H9 (cell line): ENCODE results near the gene GAS2L2. TPM values are rescaled to one million over a fixed set of nuclear protein-coding genes. Genes with fewer than 3 reads are reported as not detected.

Source experiments
- DNase-seq: peaks from one replicate; pipeline ENCODE4 v3.0.0-alpha.2; 2017
- H2AFZ ChIP-seq: one replicate; pipeline ENCODE4 v1.6.1; 2013; ENCODE audit warnings: mild to moderate bottlenecking, low read length, control low read depth, moderate library complexity
- H2AK5ac ChIP-seq: 2 replicates; pipeline ENCODE4 v1.6.1; 2013; ENCODE audit warnings: low read length, control low read depth, mixed read lengths; ENCODE audit not compliant: insufficient read length
- H2BK120ac ChIP-seq: one replicate; pipeline ENCODE4 v1.6.1; 2013; ENCODE audit warnings: low read depth, mild to moderate bottlenecking, low read length, control low read depth, inconsistent platforms; ENCODE audit not compliant: poor library complexity, severe bottlenecking
- H2BK12ac ChIP-seq: 2 replicates; pipeline ENCODE4 v1.6.1; 2013; ENCODE audit warnings: low read length, control low read depth, mixed read lengths, low read depth; ENCODE audit not compliant: insufficient read length
- H2BK15ac ChIP-seq: 2 replicates; pipeline ENCODE4 v1.6.1; 2013; ENCODE audit warnings: low read depth, low read length, control low read depth
- H2BK20ac ChIP-seq: one replicate; pipeline ENCODE4 v1.6.1; 2013; ENCODE audit warnings: low read depth, mild to moderate bottlenecking, low read length, control low read depth, inconsistent platforms; ENCODE audit not compliant: poor library complexity, severe bottlenecking
- H2BK5ac ChIP-seq: 2 replicates; pipeline ENCODE4 v1.6.1; 2013; ENCODE audit warnings: low read length, control low read depth, mixed read lengths; ENCODE audit not compliant: insufficient read length
- H3K14ac ChIP-seq: 2 replicates; pipeline ENCODE4 v1.6.1; 2013; ENCODE audit warnings: low read length, control low read depth; ENCODE audit not compliant: insufficient read depth
- H3K18ac ChIP-seq: 2 replicates; pipeline ENCODE4 v1.6.1; 2013; ENCODE audit warnings: low read depth, mild to moderate bottlenecking, mixed read lengths, low read length, control low read depth; ENCODE audit not compliant: insufficient read length
- H3K23ac ChIP-seq: 2 replicates; pipeline ENCODE4 v1.6.1; 2013; ENCODE audit warnings: low read length, control low read depth, mixed read lengths, low read depth; ENCODE audit not compliant: insufficient read length
- H3K23me2 ChIP-seq: 2 replicates; pipeline ENCODE4 v1.6.1; 2013; ENCODE audit warnings: low read depth, mild to moderate bottlenecking, mixed read lengths, low read length, control low read depth; ENCODE audit not compliant: insufficient read length, poor library complexity, severe bottlenecking
- H3K27ac ChIP-seq: 2 replicates; pipeline ENCODE4 v1.5.1; 2013; ENCODE audit warnings: low read length, control low read depth, mixed read lengths, low read depth; ENCODE audit not compliant: insufficient read length
- H3K27me3 ChIP-seq: 2 replicates; pipeline ENCODE4 v1.6.1; 2013; ENCODE audit warnings: low read length, control low read depth, inconsistent platforms; ENCODE audit not compliant: insufficient read depth
- H3K4ac ChIP-seq: 2 replicates; pipeline ENCODE4 v1.6.1; 2013; ENCODE audit warnings: low read depth, mild to moderate bottlenecking, control low read depth, inconsistent platforms, low read length, moderate library complexity
- H3K4me1 ChIP-seq: 2 replicates; pipeline ENCODE4 v1.6.1; 2013; ENCODE audit warnings: low read length, control low read depth, inconsistent platforms; ENCODE audit not compliant: insufficient read depth
- H3K4me2 ChIP-seq: 2 replicates; pipeline ENCODE4 v1.6.1; 2013; ENCODE audit warnings: low read length, control low read depth, mixed read lengths; ENCODE audit not compliant: insufficient read length, insufficient read depth
- H3K56ac ChIP-seq: 2 replicates; pipeline ENCODE4 v1.6.1; 2013; ENCODE audit warnings: low read depth, mild to moderate bottlenecking, mixed read lengths, low read length, control low read depth; ENCODE audit not compliant: insufficient read length
- H3K79me1 ChIP-seq: 2 replicates; pipeline ENCODE4 v1.6.1; 2013; ENCODE audit warnings: low read depth, mild to moderate bottlenecking, moderate library complexity, low read length, control low read depth, inconsistent platforms; ENCODE audit not compliant: insufficient read depth, poor library complexity, severe bottlenecking
- H3K79me2 ChIP-seq: 2 replicates; pipeline ENCODE4 v1.6.1; 2013; ENCODE audit warnings: low read length, control low read depth, inconsistent platforms; ENCODE audit not compliant: insufficient read depth
- H3K9ac ChIP-seq: 2 replicates; pipeline ENCODE4 v1.6.1; 2013; ENCODE audit warnings: low read length, control low read depth, mixed read lengths; ENCODE audit not compliant: insufficient read length; ENCODE audit errors: extremely low read depth
- H3K9me3 ChIP-seq: one replicate; pipeline ENCODE4 v1.6.1; 2013; ENCODE audit warnings: low read depth, low read length, inconsistent platforms; ENCODE audit not compliant: control insufficient read depth
- H3T11ph ChIP-seq: one replicate; pipeline ENCODE4 v1.6.1; 2013; ENCODE audit warnings: mild to moderate bottlenecking, low read length, control low read depth, inconsistent platforms
- H4K20me1 ChIP-seq: one replicate; pipeline ENCODE4 v1.6.1; 2013; ENCODE audit not compliant: control insufficient read depth, insufficient read length, insufficient read depth
- H4K5ac ChIP-seq: 2 replicates; pipeline ENCODE4 v1.6.1; 2013; ENCODE audit warnings: low read depth, mild to moderate bottlenecking, mixed read lengths, low read length, control low read depth; ENCODE audit not compliant: insufficient read length
- H4K8ac ChIP-seq: replicated peaks from 2 replicates; pipeline ENCODE4 v1.6.1; 2013; ENCODE audit warnings: low read length, control low read depth, mixed read lengths, low read depth; ENCODE audit not compliant: insufficient read length
- H4K91ac ChIP-seq: 2 replicates; pipeline ENCODE4 v1.6.1; 2013; ENCODE audit warnings: low read depth, mild to moderate bottlenecking, moderate library complexity, mixed read lengths, low read length, control low read depth; ENCODE audit not compliant: insufficient read length
- H3K27ac Mint-ChIP-seq, 3 experiments: 2 replicates in 2 of 3; 3 replicates in 1 of 3; pipeline ENCODE4 v1.8.0; 2020 to 2021; ENCODE audit warnings: mixed read lengths in 3 of 3, mild to moderate bottlenecking in 1 of 3, moderate library complexity in 1 of 3
- H3K27me3 Mint-ChIP-seq: 2 replicates; pipeline ENCODE4 v1.8.0; 2021; ENCODE audit warnings: low read depth, mild to moderate bottlenecking, moderate library complexity, mixed read lengths
- H3K36me3 Mint-ChIP-seq, 3 experiments: 2 replicates in 2 of 3; 3 replicates in 1 of 3; pipeline ENCODE4 v1.8.0; 2020 to 2021; ENCODE audit warnings: low read depth in 3 of 3, mixed read lengths in 3 of 3; ENCODE audit not compliant: insufficient read depth in 1 of 3
- H3K4me1 Mint-ChIP-seq, 2 experiments: 2 replicates each; pipeline ENCODE4 v1.8.0; 2020; ENCODE audit warnings: mixed read lengths in 2 of 2
- H3K4me3 Mint-ChIP-seq, 2 experiments: 2 replicates in 1 of 2; 3 replicates in 1 of 2; pipeline ENCODE4 v1.8.0; 2020 to 2021; ENCODE audit warnings: mild to moderate bottlenecking in 2 of 2, mixed read lengths in 2 of 2, moderate library complexity in 1 of 2
- H3K9me3 Mint-ChIP-seq, 2 experiments: 2 replicates in 1 of 2; 3 replicates in 1 of 2; pipeline ENCODE4 v1.8.0; 2020; ENCODE audit warnings: mild to moderate bottlenecking in 2 of 2, mixed read lengths in 2 of 2, moderate library complexity in 1 of 2
- CTCF ChIP-seq: fragments of 200-600 bp; sonication (generic); conservative IDR thresholded peaks from 3 replicates; pipeline ENCODE4 v1.8.0; 2021; ENCODE audit warnings: antibody characterized with exemption, mild to moderate bottlenecking
- WGBS: extraction: QIAGEN DNeasy Blood & Tissue Kit; methylation state at CpG from one replicate; pipeline ENCODE4 v1.1.7; 2013; ENCODE audit warnings: missing lambda C conversion rate, low lambda C conversion rate, mixed read lengths; ENCODE audit not compliant: insufficient read length; ENCODE audit errors: extremely low coverage; 5-methylcytosine and 5-hydroxymethylcytosine counted together
- total RNA-seq: library from RNA; stranded (reverse); gene quantifications from 2 replicates; pipeline ENCODE4 v1.2.1, GENCODE V29; 2021

Gene GAS2L2
- total RNA-seq, 1 experiment from 2014 or later = not detected

GRCh38 chr17:35695613-35696012, 57.4 kb downstream of the GAS2L2 start:
- H3T11ph ChIP-seq = no peak overlapping the region
- H3K23me2 ChIP-seq = no peaks in the 10 kb centered on the region
- Mint-ChIP-seq H3K4me1 (peaks cover 15 to 18% of the 10 kb centered on the region in 2 experiments), H3K27ac (no peak overlapping the region), H3K4me3 (no peak overlapping the region), H3K27me3 (no peaks in the 10 kb centered on the region), H3K9me3 (no peaks in the 10 kb centered on the region), H3K36me3 (peaks cover 3 to 26% (median 6%) of the 10 kb centered on the region in 3 experiments; a peak in 6 of 7 replicates)
- no peak overlapping the region for H2BK5ac ChIP-seq
- no peak overlapping the region for H3K4me2 ChIP-seq
- no peak overlapping the region for H2AFZ ChIP-seq
- no peak for DNase-seq
- no peak overlapping the region for H3K27ac ChIP-seq
- no peak overlapping the region for H4K8ac ChIP-seq
- no peaks in the 10 kb centered on the region for H3K9me3 ChIP-seq
- no peak overlapping the region for H2BK120ac ChIP-seq
- H3K4ac ChIP-seq = no peak overlapping the region
- H2AK5ac ChIP-seq = no peak overlapping the region
- H3K23ac ChIP-seq = no peak overlapping the region
- peaks cover 2% of the 10 kb centered on the region; the same call in 1 of the 2 replicates for H3K4me1 ChIP-seq
- H4K5ac ChIP-seq = no peak overlapping the region
- no peaks in the 10 kb centered on the region for H3K79me1 ChIP-seq
- no peak overlapping the region for H4K91ac ChIP-seq
- H3K56ac ChIP-seq = no peak overlapping the region
- no peaks in the 10 kb centered on the region for H4K20me1 ChIP-seq
- H3K18ac ChIP-seq = no peak overlapping the region
- H3K27me3 ChIP-seq = no peaks in the 10 kb centered on the region
- no peaks in the 10 kb centered on the region for H3K79me2 ChIP-seq
- no peak for TF ChIP-seq CTCF
- H2BK15ac ChIP-seq = no peak overlapping the region
- H3K14ac ChIP-seq = no peak overlapping the region
- no CpG with 5 or more reads among the region's 2 CpGs for WGBS
- H3K9ac ChIP-seq = no peak overlapping the region
- H2BK20ac ChIP-seq = no peak overlapping the region
- H2BK12ac ChIP-seq = no peak overlapping the region
